GM18502 (cell line): ENCODE measurements around the gene PRELID1.
"Not testable (repeated sequence)": the region's sequence is repeated elsewhere in the genome, so short reads cannot be mapped to it uniquely, and the experiment has no call there.

Experiments
- ATAC-seq: cut with Tn5 transposase; IDR thresholded peaks from one replicate; pipeline ENCODE4 v1.9.1; 2021; ENCODE audit warnings: mild to moderate bottlenecking; ENCODE audit not compliant: unreplicated experiment, poor library complexity

The PRELID1 gene

GRCh38 chr5:177303121-177303924 is at the start of gene PRELID1, which contains the start of gene RAB24:
TSS of gene PRELID1 (plus strand) at chr5:177303799. CDS start at chr5:177303986, 187 bp downstream.
TSS of gene RAB24 (minus strand) at chr5:177303719. CDS start at chr5:177303288, 431 bp downstream.
- peak; percentile 65 for ATAC-seq

GRCh38 chr5:177256296-177256695 is 47.3 kb upstream of the PRELID1 start:
- ATAC-seq: no peak

- ATAC-seq: not testable (repeated sequence)
Observed at GRCh38 chr5:177258711-177259110, 44.9 kb upstream of the PRELID1 start.

- no peak for ATAC-seq
Observed at GRCh38 chr5:177260961-177261360, 42.6 kb upstream of the PRELID1 start.

- no peak for ATAC-seq
Observed at GRCh38 chr5:177261510-177261909, 42.1 kb upstream of the PRELID1 start.

GRCh38 chr5:177264178-177264577 is 39.4 kb upstream of the PRELID1 start:
- ATAC-seq: no peak

GRCh38 chr5:177265395-177265794 is 38.2 kb upstream of the PRELID1 start:
- no peak for ATAC-seq

GRCh38 chr5:177269232-177269895 is 34.2 kb upstream of the PRELID1 start:
- ATAC-seq: no peak

- no peak for ATAC-seq
Observed at GRCh38 chr5:177269976-177270375, 33.6 kb upstream of the PRELID1 start.

GRCh38 chr5:177270653-177271052 is 32.9 kb upstream of the PRELID1 start:
- ATAC-seq: no peak

GRCh38 chr5:177271113-177271512 is 32.5 kb upstream of the PRELID1 start:
- ATAC-seq: no peak

GRCh38 chr5:177275883-177276282 is 27.7 kb upstream of the PRELID1 start:
- no peak for ATAC-seq

GRCh38 chr5:177276886-177277285 is 26.7 kb upstream of the PRELID1 start:
- no peak for ATAC-seq

GRCh38 chr5:177288191-177288590 is 15.4 kb upstream of the PRELID1 start:
- no peak for ATAC-seq

- no peak for ATAC-seq
Observed at GRCh38 chr5:177290816-177291596, 12.6 kb upstream of the PRELID1 start.

- ATAC-seq: no peak
Observed at GRCh38 chr5:177291735-177292134, 11.9 kb upstream of the PRELID1 start.

GRCh38 chr5:177293819-177294581 is 9.6 kb upstream of the PRELID1 start:
- ATAC-seq: no peak

- no peak for ATAC-seq
Observed at GRCh38 chr5:177294632-177295031, 9.0 kb upstream of the PRELID1 start.

GRCh38 chr5:177295924-177296323 is 7.7 kb upstream of the PRELID1 start:
- ATAC-seq: no peak

- ATAC-seq: no peak
Observed at GRCh38 chr5:177296581-177296980, 7.0 kb upstream of the PRELID1 start.
